ENCODE data around the gene ANKRD29.

The ANKRD29 gene

DNA sequence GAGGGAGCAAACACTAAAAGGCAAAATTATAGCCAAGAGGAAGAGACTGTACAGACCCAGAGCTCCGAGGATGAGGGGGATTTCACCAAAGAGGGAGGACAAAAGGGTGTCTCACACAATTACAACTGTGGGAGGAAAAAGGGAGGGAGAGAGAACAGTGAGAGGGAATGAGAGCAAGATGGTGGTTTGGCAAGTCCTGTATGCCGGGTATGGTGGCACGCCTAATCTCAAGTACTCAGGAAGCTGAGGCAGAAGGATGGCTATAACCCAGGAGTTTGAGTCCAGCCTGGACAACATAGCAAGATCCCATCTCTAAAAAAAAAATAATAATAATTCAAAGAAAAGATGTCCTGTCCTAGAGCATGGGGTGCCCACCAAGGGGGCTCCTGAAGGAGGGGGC, 110.7 kb downstream of the ANKRD29 start:
- DNase-seq = no peak

DNA sequence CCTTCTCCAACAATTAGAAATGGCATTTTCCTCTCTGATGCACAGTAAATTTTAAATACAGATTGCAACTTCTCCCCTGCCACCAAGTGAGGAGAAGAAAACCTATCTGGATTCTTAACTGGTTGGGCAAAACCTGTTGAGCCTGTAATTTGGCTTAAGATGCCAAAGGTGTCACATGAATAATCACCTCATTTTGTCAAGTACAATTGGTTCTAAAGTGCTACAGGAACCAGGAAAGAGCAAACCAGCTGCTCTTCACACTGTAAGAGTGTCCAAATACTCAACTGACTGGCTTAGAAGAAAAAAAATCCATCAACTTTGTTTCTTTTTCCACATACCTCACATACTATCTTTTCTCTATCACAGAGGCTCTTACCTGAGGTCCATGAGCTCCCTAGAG, 111.8 kb downstream of the ANKRD29 start:
- no peak for DNase-seq

Measured in activated T-cell treated with anti-CD3 and anti-CD28 coated beads, Interleukin-2, amount 50 U/mL, for 48 hours (primary cell).